Measurements from ENCODE around the gene COMMD1. TPM values are rescaled to one million over a fixed set of nuclear protein-coding genes. Genes with fewer than 3 reads are reported as not detected.
"Not testable (repeated sequence)": the region's sequence is repeated elsewhere in the genome, so short reads cannot be mapped to it uniquely, and the experiment has no call there.

Gene COMMD1
- total RNA-seq, 2 donors from 2014 or later, result 54.5 to 66.0 TPM

DNA sequence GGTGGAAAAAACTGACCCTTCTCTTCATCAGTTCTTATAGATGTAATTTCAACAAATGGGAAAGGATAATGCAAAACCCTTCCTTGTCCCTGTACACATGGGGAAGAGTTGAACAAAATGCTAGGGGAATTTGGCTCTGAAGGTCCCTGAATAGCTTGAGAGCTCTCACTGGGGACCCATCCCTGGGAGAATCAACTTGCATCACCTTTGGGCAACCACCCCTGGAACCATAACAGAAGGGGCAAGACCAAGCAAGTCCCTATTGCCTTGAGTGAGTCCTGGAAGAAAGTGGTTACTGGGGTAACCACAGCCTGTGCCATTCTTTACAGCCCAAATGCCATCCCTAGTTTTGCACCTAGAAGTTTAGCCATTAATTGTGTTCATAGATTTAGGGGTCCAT, 238.2 kb downstream of the COMMD1 start:
- TF ChIP-seq, protein P1, sequence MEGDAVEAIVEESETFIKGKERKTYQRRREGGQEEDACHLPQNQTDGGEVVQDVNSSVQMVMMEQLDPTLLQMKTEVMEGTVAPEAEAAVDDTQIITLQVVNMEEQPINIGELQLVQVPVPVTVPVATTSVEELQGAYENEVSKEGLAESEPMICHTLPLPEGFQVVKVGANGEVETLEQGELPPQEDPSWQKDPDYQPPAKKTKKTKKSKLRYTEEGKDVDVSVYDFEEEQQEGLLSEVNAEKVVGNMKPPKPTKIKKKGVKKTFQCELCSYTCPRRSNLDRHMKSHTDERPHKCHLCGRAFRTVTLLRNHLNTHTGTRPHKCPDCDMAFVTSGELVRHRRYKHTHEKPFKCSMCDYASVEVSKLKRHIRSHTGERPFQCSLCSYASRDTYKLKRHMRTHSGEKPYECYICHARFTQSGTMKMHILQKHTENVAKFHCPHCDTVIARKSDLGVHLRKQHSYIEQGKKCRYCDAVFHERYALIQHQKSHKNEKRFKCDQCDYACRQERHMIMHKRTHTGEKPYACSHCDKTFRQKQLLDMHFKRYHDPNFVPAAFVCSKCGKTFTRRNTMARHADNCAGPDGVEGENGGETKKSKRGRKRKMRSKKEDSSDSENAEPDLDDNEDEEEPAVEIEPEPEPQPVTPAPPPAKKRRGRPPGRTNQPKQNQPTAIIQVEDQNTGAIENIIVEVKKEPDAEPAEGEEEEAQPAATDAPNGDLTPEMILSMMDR (IDR thresholded peaks at IDR 0.05), result no peak
- H3K27me3 ChIP-seq, result no peaks in the 10 kb centered on the region
- peaks cover 0 to 9% of the 10 kb centered on the region in 2 donors for H3K4me1 ChIP-seq
- H3K9me3 ChIP-seq, result no peaks in the 10 kb centered on the region
- H3K36me3 ChIP-seq, result no peaks in the 10 kb centered on the region
- DNase-seq (ENCODE audit: low spot score), result no peak
- no peak overlapping the region for H3K27ac ChIP-seq
- H3K4me3 ChIP-seq, result no peak overlapping the region

DNA sequence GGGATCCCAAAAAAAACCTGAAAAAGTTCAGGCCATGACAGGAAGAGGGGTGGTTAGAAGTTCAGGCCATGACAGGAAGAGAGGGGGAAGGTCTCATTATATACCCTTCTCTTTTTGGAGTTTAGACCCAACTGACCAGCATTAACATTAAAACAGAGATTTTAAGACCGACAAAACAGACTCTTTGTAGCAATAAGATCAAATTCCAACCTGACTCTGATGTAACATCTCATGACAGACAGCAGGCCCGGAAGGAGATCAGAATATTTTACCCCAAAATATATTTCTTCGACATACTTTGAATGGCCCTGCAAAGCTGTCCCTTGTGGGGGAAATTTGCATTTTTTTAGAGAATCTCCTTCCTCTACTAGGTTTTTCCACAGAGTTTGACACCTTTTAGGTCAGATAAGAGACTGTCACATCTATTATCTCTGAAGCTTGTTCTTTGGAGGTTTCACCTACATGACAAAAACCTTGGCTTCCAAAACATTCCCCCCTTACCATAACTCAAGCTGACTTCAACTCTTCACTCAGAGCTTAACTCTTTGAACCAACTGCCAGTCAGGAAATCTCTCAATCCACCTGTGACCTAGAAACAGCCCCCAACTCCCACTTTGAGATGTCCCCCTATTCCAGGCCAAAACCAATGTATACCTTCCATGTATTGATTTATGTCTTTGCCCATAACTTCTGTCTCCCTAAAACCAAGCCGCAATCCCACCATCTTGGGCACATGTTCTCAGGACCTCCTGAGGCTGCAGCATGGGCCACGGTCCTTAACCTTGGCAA, 239.4 kb downstream of the COMMD1 start:
- DNase-seq (ENCODE audit: low spot score), result no peak
- peaks cover 0 to 15% of the 10 kb centered on the region in 2 donors for H3K4me1 ChIP-seq
- no peaks in the 10 kb centered on the region for H3K27me3 ChIP-seq
- TF ChIP-seq, protein P1 (IDR thresholded peaks at IDR 0.05), result no peak
- H3K27ac ChIP-seq, result no peak overlapping the region
- H3K36me3 ChIP-seq, result no peaks in the 10 kb centered on the region
- H3K9me3 ChIP-seq, result no peaks in the 10 kb centered on the region
- H3K4me3 ChIP-seq, result no peak overlapping the region

DNA sequence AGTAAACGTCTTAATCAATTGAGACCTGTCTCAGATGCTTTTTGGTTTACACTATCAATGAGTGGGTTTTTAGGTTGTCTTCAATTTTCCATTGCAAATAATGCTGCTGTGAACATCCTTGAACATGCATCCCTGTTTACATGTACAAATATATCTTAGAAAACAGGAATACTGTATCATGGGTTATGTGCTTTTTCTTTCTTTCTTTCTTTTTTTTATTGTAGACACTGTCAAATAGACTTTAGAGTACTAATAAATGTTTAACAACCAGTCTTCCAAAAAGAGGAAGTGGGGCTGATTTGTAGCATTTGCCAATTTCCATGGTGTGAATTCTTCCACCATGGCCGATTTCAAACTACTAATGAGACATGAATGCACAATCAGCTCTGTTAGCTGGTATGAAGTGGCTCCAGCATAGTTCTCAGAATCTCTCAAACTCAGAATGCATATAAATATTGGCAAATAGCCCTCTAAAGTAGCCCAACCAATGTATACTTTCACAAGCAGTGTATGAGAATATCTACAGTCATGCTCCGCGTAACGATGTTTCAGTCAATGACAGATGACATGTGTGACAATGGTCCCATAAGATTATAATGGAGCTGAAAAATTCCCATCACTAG, 240.1 kb downstream of the COMMD1 start:
- Histone ChIP-seq H3K4me3 (no peak overlapping the region), H3K4me1 (peaks cover 0 to 22% of the 10 kb centered on the region in 2 donors), H3K36me3 (no peaks in the 10 kb centered on the region), H3K9me3 (no peaks in the 10 kb centered on the region), H3K27ac (no peak overlapping the region), H3K27me3 (no peaks in the 10 kb centered on the region)
- TF ChIP-seq, protein P1 (IDR thresholded peaks at IDR 0.05), result no peak
- no peak for DNase-seq (ENCODE audit: low spot score)

DNA sequence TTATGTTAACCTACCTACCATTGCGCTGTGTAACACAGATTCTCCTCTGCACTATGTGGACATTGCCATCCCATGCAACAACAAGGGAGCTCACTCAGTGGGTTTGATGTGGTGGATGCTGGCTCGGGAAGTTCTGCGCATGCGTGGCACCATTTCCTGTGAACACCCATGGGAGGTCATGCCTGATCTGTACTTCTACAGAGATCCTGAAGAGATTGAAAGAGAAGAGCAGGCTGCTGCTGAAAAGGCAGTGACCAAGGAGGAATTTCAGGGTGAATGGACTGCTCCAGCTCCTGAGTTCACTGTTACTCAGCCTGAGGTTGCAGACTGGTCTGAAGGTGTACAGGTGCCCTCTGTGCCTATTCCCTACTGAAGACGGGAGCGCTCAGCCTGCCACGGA, 241.3 kb downstream of the COMMD1 start:
- DNase-seq (ENCODE audit: low spot score); H3K27me3 ChIP-seq; H3K27ac ChIP-seq; H3K9me3 ChIP-seq; H3K4me3 ChIP-seq; H3K36me3 ChIP-seq: not testable (repeated sequence)
- peaks cover 0 to 32% of the 10 kb centered on the region in 2 donors for H3K4me1 ChIP-seq

DNA sequence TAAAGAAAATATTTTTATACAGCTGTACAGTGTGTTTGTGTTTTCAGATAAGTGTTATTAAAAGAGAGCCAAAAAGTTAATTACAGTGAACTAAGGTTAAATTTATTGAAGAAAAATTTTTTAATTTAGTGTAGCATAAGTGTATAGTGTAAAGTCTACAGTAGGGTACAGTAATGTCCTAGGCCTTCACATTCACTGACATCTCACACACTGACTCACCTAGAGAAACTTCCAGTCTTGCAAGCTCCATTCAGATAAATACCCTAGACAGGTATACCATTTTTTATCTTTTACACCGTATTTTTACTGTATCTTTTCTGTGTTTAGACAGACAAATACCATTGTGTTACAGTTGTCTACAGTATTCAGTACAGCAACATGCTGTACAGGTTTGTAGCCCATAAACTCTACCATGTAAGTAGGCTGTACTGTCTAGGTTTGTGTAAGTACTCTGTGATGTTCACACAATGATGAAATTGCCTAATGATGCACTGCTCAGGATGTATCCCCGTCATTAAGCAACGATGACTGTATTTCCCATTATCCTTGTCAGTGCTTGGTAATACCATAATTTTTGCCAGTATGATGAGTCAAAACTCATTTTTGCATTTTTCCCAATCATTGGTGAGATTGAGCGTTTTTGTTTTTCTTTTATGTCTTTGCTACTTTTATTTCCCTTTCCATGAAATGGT, 242.3 kb downstream of the COMMD1 start:
- no peak overlapping the region for H3K4me3 ChIP-seq
- peaks cover 0 to 23% of the 10 kb centered on the region in 2 donors for H3K4me1 ChIP-seq
- no peak overlapping the region for H3K27ac ChIP-seq
- no peaks in the 10 kb centered on the region for H3K9me3 ChIP-seq
- H3K36me3 ChIP-seq, result no peaks in the 10 kb centered on the region
- no peak for DNase-seq (ENCODE audit: low spot score)
- no peaks in the 10 kb centered on the region for H3K27me3 ChIP-seq
- TF ChIP-seq, protein P1 (IDR thresholded peaks at IDR 0.05), result no peak

DNA sequence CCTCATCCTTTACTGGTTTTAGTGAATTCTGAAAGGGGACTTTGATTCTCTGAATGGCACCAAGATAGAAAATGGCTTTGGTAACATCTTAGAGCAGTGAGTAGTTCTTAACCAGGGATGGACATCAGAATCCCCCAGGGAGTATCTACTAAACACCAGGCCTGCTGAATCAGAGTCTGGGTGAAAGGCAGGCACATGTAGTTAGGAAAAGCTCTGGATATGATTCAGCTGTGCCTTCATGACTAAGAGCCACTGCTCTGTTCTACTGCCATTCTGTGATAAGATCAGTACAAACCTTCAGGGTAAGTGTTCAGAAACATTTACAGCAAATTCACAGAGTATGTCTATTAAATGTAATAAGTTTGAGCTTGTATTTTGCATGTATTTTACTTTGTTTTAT, 244.2 kb downstream of the COMMD1 start:
- Histone ChIP-seq H3K9me3 (no peaks in the 10 kb centered on the region), H3K27ac (peak overlapping the region; percentile 15 to 88), H3K36me3 (no peaks in the 10 kb centered on the region), H3K4me3 (no peak overlapping the region), H3K4me1 (peaks cover 0 to 23% of the 10 kb centered on the region in 2 donors), H3K27me3 (no peaks in the 10 kb centered on the region)
- TF ChIP-seq, protein P1 (IDR thresholded peaks at IDR 0.05), result no peak
- no peak for DNase-seq (ENCODE audit: low spot score)
